Calu3 (cell line): ENCODE results near the gene ARHGEF6. TPM values are rescaled to one million over a fixed set of nuclear protein-coding genes. Genes with fewer than 3 reads are reported as not detected.
"Not testable (repeated sequence)": the region's sequence is repeated elsewhere in the genome, so short reads cannot be mapped to it uniquely, and the experiment has no call there.

Source experiments
- BruUV-seq: library from RNA; stranded (reverse); fragments of 400-500 nt; replicated peaks from 2 replicates; lab custom pipeline; 2021; lab: Mats Ljungman, UMichigan
- CTCF ChIA-PET: fragments of 300-600 bp; sonication (Branson Sonifier 250); formaldehyde crosslinking; loops from one replicate; lab custom pipeline; 2022; ENCODE audit warnings: antibody characterized with exemption; lab: Charles Lee
- DNase-seq: peaks from one replicate; pipeline ENCODE4 v3.0.0; 2022
- H3K27ac Mint-ChIP-seq: one replicate; pipeline ENCODE4 v1.8.0; 2022; ENCODE audit warnings: mixed read lengths; ENCODE audit not compliant: unreplicated experiment
- H3K27me3 Mint-ChIP-seq: one replicate; pipeline ENCODE4 v1.8.0; 2022; ENCODE audit warnings: mixed read lengths; ENCODE audit not compliant: unreplicated experiment
- H3K36me3 Mint-ChIP-seq: one replicate; pipeline ENCODE4 v1.8.0; 2022; ENCODE audit warnings: mild to moderate bottlenecking, moderate library complexity, mixed read lengths; ENCODE audit not compliant: insufficient read depth, unreplicated experiment
- H3K4me1 Mint-ChIP-seq: one replicate; pipeline ENCODE4 v1.8.0; 2022; ENCODE audit warnings: mild to moderate bottlenecking, low read depth, mixed read lengths; ENCODE audit not compliant: unreplicated experiment
- H3K4me3 Mint-ChIP-seq: one replicate; pipeline ENCODE4 v1.8.0; 2022; ENCODE audit warnings: mild to moderate bottlenecking, low read depth, moderate library complexity, mixed read lengths; ENCODE audit not compliant: unreplicated experiment
- H3K9me3 Mint-ChIP-seq: one replicate; pipeline ENCODE4 v1.8.0; 2022; ENCODE audit warnings: low read depth, mixed read lengths; ENCODE audit not compliant: unreplicated experiment
- CTCF ChIP-seq: fragments of 200-600 bp; IDR thresholded peaks from one replicate; pipeline ENCODE4 v1.8.0; 2022; ENCODE audit warnings: antibody characterized with exemption; ENCODE audit not compliant: unreplicated experiment
- intact Hi-C: fragments of 100-400 bp; cut with micrococcal nuclease; formaldehyde crosslinking; loops from one replicate; pipeline ENCODE4 v1.10.0; 2022; ENCODE audit not compliant: unreplicated experiment
- total RNA-seq: library from RNA; stranded (reverse); gene quantifications from 2 replicates; pipeline ENCODE4 v1.2.3, GENCODE V29; 2022

The ARHGEF6 gene
- total RNA-seq, 1 experiment from 2014 or later = 0.07 TPM

- Mint-ChIP-seq H3K4me3 (no peak overlapping the region), H3K27me3 (peaks cover 25% of the 10 kb centered on the region), H3K36me3 (no peaks in the 10 kb centered on the region), H3K27ac (no peak overlapping the region), H3K9me3 (no peaks in the 10 kb centered on the region), H3K4me1 (no peaks in the 10 kb centered on the region)
- CTCF ChIA-PET = no interaction called here
- DNase-seq = no peak
- no peak for TF ChIP-seq CTCF
- no TSS peak for BruUV-seq
- intact Hi-C loops = no loop called here
Measured at GRCh38 chrX:136778020-136778419, 2.7 kb downstream of the ARHGEF6 start.

- no TSS peak for BruUV-seq
- CTCF ChIA-PET = no interaction called here
- intact Hi-C loops = no loop called here
Measured at GRCh38 chrX:136773648-136774047, 7.1 kb downstream of the ARHGEF6 start.

GRCh38 chrX:136771869-136772268 lies 8.9 kb downstream of the ARHGEF6 start:
- CTCF ChIA-PET, DNase-seq, H3K36me3 Mint-ChIP-seq, H3K9me3 Mint-ChIP-seq, H3K4me1 Mint-ChIP-seq, BruUV-seq, intact Hi-C loops, H3K27ac Mint-ChIP-seq, H3K4me3 Mint-ChIP-seq: not testable (repeated sequence)
- peaks cover 44% of the 10 kb centered on the region for H3K27me3 Mint-ChIP-seq

More at GRCh38 chrX:136773648-136774047, 7.1 kb downstream of the ARHGEF6 start:
- Mint-ChIP-seq H3K36me3 (no peaks in the 10 kb centered on the region), H3K27ac (no peak overlapping the region), H3K9me3 (no peaks in the 10 kb centered on the region), H3K27me3 (peaks cover 33% of the 10 kb centered on the region), H3K4me1 (no peaks in the 10 kb centered on the region), H3K4me3 (no peak overlapping the region)
- no peak for DNase-seq
- TF ChIP-seq CTCF = no peak

- Mint-ChIP-seq H3K4me3 (peak overlapping the region; percentile 72), H3K9me3 (no peaks in the 10 kb centered on the region), H3K36me3 (no peaks in the 10 kb centered on the region), H3K27me3 (peaks cover 19% of the 10 kb centered on the region), H3K4me1 (no peaks in the 10 kb centered on the region), H3K27ac (no peak overlapping the region)
- no peak for DNase-seq
- no peak for TF ChIP-seq CTCF
- intact Hi-C loops = no loop called here
- no TSS peak for BruUV-seq
- CTCF ChIA-PET = no interaction called here
Measured at GRCh38 chrX:136768469-136769084, 12.2 kb downstream of the ARHGEF6 start.
